ENCODE measurements around the gene RNF40. TPM values are rescaled to one million over a fixed set of nuclear protein-coding genes. Genes with fewer than 3 reads are reported as not detected.

The RNF40 gene
- total and polyA plus RNA-seq, 2 of the 8 experiments (the other 6 are each of a cell fraction or from before 2014, with no cell fraction given) = 38.5 to 68.7 TPM

- TF ChIP-seq, protein P1, sequence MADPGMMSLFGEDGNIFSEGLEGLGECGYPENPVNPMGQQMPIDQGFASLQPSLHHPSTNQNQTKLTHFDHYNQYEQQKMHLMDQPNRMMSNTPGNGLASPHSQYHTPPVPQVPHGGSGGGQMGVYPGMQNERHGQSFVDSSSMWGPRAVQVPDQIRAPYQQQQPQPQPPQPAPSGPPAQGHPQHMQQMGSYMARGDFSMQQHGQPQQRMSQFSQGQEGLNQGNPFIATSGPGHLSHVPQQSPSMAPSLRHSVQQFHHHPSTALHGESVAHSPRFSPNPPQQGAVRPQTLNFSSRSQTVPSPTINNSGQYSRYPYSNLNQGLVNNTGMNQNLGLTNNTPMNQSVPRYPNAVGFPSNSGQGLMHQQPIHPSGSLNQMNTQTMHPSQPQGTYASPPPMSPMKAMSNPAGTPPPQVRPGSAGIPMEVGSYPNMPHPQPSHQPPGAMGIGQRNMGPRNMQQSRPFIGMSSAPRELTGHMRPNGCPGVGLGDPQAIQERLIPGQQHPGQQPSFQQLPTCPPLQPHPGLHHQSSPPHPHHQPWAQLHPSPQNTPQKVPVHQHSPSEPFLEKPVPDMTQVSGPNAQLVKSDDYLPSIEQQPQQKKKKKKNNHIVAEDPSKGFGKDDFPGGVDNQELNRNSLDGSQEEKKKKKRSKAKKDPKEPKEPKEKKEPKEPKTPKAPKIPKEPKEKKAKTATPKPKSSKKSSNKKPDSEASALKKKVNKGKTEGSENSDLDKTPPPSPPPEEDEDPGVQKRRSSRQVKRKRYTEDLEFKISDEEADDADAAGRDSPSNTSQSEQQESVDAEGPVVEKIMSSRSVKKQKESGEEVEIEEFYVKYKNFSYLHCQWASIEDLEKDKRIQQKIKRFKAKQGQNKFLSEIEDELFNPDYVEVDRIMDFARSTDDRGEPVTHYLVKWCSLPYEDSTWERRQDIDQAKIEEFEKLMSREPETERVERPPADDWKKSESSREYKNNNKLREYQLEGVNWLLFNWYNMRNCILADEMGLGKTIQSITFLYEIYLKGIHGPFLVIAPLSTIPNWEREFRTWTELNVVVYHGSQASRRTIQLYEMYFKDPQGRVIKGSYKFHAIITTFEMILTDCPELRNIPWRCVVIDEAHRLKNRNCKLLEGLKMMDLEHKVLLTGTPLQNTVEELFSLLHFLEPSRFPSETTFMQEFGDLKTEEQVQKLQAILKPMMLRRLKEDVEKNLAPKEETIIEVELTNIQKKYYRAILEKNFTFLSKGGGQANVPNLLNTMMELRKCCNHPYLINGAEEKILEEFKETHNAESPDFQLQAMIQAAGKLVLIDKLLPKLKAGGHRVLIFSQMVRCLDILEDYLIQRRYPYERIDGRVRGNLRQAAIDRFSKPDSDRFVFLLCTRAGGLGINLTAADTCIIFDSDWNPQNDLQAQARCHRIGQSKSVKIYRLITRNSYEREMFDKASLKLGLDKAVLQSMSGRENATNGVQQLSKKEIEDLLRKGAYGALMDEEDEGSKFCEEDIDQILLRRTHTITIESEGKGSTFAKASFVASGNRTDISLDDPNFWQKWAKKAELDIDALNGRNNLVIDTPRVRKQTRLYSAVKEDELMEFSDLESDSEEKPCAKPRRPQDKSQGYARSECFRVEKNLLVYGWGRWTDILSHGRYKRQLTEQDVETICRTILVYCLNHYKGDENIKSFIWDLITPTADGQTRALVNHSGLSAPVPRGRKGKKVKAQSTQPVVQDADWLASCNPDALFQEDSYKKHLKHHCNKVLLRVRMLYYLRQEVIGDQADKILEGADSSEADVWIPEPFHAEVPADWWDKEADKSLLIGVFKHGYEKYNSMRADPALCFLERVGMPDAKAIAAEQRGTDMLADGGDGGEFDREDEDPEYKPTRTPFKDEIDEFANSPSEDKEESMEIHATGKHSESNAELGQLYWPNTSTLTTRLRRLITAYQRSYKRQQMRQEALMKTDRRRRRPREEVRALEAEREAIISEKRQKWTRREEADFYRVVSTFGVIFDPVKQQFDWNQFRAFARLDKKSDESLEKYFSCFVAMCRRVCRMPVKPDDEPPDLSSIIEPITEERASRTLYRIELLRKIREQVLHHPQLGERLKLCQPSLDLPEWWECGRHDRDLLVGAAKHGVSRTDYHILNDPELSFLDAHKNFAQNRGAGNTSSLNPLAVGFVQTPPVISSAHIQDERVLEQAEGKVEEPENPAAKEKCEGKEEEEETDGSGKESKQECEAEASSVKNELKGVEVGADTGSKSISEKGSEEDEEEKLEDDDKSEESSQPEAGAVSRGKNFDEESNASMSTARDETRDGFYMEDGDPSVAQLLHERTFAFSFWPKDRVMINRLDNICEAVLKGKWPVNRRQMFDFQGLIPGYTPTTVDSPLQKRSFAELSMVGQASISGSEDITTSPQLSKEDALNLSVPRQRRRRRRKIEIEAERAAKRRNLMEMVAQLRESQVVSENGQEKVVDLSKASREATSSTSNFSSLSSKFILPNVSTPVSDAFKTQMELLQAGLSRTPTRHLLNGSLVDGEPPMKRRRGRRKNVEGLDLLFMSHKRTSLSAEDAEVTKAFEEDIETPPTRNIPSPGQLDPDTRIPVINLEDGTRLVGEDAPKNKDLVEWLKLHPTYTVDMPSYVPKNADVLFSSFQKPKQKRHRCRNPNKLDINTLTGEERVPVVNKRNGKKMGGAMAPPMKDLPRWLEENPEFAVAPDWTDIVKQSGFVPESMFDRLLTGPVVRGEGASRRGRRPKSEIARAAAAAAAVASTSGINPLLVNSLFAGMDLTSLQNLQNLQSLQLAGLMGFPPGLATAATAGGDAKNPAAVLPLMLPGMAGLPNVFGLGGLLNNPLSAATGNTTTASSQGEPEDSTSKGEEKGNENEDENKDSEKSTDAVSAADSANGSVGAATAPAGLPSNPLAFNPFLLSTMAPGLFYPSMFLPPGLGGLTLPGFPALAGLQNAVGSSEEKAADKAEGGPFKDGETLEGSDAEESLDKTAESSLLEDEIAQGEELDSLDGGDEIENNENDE (IDR thresholded peaks at IDR 0.05; ENCODE audit: insufficient replicate concordance, low read length) = no peak
- no peak for TF ChIP-seq E2F6 (IDR thresholded peaks at IDR 0.05)
- no peak for TF ChIP-seq POLR2A (IDR thresholded peaks at IDR 0.05; ENCODE audit: control extremely low read depth in 1 of 2, low read depth in 2 of 2, low read length in 2 of 2)
- TF ChIP-seq CHD1 (IDR thresholded peaks at IDR 0.05; ENCODE audit: low read depth, low read length) = no peak
- TF ChIP-seq SRF (IDR thresholded peaks at IDR 0.05; ENCODE audit: low read depth, low read length) = no peak
- TF ChIP-seq HDAC2 (IDR thresholded peaks at IDR 0.05; ENCODE audit: borderline replicate concordance in 1 of 2, low read depth in 2 of 2, low read length in 2 of 2) = no peak
- no peak for TF ChIP-seq KDM4A (IDR thresholded peaks at IDR 0.05; ENCODE audit: low read depth, low read length, severe bottlenecking)
These were observed 17.9 kb upstream of the RNF40 start (continued) for GRCh38 chr16:30744183-30744582.

Data from H1 (cell line).